ENCODE data around the gene TRIM44. TPM values are rescaled to one million over a fixed set of nuclear protein-coding genes. Genes with fewer than 3 reads are reported as not detected.
A peak's percentile ranks its signal among the peaks of the same experiment; 100 is the strongest.

The TRIM44 gene
- total RNA-seq, 1 donor from 2014 or later: 15.5 TPM

GRCh38 chr11:35717520-35717919, 54.9 kb downstream of the TRIM44 start:
- DNase-seq: no peak

DNA sequence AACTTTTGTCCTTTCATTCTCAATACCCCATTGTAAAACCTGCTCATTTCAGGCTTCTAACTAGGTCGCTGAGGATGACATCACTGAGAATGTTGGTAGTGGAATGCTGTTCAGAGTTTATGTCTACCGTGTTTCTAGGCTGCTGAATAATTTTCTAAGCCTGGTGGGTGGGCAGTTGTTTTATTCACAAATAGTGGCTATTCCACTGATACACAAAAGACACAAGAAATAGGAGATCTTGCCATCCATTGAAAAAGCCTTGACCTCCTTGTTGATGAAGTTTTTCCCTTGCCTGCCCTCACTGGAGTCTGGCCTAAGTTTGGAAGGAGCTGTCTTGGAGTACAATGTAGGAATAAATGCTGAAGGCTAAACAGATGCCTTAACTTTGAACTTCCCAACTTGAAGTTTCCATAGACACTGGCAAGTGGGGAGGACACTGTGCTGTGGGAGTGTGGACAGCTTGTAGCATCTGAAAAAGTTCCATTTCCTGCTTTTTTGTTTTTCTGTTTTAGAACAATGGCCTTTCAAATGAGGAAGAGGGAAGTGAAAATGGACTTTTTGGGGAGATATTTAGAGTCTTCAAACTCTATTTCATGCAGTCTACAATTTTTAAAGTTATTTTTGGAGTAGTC, 59.2 kb downstream of the TRIM44 start:
- no peak for DNase-seq

DNA sequence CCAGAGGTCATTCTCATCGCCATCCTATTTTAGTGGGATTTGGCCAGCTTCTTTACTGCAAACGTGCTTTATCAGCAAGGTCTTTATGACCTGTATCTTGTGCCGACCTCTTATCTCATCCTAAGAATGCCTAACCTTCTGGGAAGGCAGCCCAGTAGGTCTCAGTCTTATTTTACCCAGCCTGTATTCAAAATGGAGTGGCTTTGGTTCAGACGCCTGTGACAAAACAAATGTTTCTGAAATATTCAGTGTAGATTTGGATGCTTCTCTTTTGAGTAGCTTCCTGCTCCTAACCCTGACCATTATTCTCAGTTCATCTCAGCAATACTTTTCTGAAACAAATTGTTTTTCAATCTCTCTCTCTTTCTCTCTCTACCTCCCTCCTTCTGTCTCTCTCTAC, 60.1 kb downstream of the TRIM44 start:
- no peak for DNase-seq

GRCh38 chr11:35723493-35723892, 60.9 kb downstream of the TRIM44 start:
- DNase-seq: no peak

DNA sequence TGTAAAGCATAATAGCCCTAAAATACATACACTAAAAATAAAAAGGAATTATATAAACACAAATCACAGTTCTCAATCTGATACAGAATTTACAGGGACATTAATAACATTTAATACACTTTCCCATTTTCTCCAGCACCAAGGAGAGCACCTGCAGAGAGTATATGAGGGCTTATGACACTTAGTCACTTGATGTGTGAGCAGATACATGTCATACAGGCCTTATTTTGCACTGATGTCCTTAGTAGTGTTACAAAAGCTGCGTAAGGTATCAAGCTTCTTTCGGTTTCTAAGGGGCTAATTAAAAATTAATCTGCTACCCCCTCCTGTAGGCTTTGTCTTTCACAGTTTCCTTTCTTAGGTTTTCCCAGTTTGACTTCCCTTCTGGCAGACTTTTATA, 61.3 kb downstream of the TRIM44 start:
- DNase-seq: no peak

- DNase-seq: no peak
Observed at GRCh38 chr11:35725885-35726284, 63.3 kb downstream of the TRIM44 start.

GRCh38 chr11:35727140-35727539, 64.6 kb downstream of the TRIM44 start:
- DNase-seq: no peak

GRCh38 chr11:35730254-35730653, 67.7 kb downstream of the TRIM44 start:
- DNase-seq: no peak

- no peak for DNase-seq
Observed at GRCh38 chr11:35734669-35735410, 72.3 kb downstream of the TRIM44 start.

DNA sequence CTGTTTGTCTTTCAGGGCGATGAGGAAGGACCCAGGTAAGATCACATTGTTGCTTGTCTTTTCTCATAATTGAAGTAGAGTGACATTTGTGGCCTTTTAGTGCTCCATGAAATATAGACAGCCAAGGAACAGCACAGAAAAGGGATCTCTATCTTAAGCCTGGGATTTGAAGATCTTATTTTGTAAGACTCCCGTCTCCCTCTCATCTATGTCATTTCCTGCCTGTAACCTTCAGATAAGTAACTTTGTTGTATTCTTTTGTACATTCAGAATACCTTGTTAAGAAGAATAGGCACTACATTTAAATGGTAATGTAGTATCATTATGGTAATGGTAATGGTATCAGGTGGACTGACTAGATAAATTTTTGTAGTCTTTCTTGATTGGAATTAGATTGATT, 72.8 kb downstream of the TRIM44 start:
- no peak for DNase-seq

DNA sequence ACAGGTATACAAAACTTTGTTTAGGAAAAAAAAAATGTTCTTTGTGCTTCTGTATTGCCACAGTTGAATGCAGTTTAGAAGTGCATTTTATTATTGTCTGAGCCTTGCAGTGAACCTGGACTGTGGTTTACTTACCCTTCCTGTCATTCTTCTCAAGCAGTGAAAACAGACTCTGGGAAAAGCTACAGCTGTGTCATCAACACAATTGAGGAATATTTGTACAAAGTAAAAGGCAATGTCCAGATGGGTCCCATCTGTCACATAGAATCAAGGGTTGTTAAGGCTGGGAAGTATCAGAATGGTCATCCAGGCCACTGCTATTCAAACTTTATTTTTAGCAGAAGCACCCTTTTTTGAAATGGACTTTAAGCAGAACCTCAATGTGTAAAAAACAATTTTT, 73.3 kb downstream of the TRIM44 start:
- no peak for DNase-seq

DNA sequence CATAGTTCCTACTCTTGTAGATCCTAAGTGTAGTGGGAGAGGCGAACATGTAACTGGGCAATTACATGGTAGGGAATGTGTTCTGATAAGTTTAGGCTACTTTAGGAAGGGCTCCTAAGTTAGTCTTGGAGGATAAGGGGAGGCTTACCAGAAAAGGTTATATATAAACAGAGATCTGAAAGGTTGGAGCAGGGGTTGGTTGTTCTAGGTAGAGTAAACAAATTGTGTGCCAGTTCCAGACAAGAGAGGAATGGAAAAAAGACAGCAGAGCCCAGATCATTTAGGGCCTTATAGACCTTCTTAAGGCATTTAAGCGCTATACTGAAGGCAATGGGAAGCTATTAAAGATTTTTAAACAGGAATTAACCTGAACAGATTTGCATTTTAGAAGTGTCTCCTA, 74.4 kb downstream of the TRIM44 start:
- no peak for DNase-seq

DNA sequence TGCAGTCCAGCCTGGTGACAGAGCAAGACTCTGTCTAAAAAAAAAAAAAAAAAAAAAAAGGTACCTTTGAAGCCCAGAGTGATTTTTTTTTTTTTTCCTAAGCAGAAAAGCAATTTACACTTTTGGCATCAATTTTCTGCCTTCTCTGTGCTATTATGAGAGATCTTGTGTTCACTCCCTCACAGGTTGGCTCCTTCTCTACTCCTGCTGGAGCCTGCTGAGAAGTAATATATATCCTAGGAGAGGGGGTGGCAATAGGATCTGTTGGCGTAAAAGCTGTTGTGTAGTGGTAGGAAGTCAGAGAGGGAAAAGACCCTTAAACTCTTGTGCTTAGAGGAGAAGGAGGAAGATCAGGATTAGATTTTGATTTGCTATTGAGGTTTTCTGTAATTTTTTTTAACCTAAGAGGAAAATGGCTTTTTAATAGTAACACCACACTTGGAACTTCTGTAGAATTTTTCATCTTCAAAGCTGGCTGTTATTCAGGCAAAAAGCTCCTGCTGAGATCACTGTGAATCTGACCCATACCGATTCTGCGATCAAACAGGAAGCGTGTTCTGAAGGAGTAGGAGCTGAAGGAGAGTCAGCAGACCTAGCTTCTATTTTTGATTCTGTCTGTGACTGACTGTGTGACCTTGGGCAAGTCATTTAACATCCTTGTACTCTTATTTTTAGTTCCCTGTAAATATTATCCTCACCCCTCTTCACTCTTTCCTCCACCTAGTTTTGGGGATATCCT, 77.7 kb downstream of the TRIM44 start:
- no peak for DNase-seq

DNA sequence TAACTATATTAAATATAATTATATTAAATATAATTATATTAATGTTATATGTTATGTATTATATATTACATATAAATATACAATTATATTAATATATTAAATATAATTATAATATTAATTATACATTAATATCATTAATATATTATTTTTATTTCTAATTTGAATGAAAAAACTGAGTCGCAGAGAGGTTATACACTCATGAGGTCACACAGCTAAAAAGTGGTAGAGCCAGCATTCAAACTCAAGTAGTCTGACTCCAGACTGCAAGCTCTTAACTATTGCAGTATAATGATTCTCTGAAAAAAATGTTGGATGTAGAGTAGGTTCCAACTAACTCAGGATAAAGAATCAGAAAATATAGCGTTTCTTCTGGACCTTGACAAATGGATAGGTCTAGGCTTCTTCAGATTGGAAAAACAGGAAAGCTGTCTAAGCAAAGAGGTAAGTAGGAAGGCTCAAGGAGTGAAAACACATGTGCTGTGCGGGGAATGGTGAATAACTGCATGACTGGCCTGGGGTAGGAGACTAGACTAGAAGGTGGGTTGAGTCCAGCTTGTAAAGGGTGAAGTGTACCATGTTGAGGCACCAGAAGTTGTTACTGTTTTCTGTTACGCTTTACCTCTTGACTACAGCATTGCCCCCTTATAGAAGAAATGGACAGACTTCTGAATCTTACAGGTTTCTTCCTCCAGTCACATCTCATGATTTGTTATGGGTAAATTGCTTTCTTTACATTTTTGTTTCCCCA, 80.3 kb downstream of the TRIM44 start:
- DNase-seq: no peak

DNA sequence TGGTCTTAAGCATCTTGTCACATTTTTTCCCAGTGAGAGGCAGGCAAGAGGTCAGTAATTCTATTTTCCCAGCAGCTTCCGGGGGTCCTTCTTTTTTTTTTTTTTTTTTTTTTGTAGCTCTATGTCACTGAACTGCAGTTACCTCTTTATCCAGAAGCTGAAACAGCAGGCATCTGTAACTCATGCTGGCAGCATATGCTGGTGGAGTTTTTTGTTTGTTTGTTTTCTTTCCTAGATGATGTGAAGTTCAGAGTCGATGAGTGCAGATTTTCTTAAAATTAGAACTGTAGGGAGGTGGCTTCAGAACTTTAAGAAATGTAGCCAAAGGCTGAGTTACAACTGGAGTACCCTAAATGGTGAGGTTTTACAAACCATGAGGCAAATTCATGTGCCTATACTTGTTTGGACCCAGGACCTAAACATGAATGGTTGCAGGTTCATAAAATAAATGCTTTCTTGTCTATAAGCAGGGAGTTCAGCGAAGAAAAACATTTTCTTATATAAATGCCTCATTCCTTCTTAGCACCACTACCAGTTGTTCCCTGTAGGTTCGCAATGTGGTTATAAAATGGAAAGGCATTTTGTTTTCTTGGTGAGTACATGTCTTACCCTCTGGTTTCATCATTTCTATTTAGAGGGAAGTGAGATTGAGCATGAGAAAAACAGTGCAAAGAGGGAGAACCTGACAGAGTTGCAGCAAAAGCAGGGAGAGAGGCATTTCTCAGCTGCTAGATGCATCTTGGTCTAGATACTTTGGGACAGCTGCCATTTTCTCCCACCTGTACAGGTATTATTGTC, 84.0 kb downstream of the TRIM44 start:
- no peak for DNase-seq

- peak; percentile 16 for DNase-seq
Observed at GRCh38 chr11:35747668-35748067, 85.1 kb downstream of the TRIM44 start.

DNA sequence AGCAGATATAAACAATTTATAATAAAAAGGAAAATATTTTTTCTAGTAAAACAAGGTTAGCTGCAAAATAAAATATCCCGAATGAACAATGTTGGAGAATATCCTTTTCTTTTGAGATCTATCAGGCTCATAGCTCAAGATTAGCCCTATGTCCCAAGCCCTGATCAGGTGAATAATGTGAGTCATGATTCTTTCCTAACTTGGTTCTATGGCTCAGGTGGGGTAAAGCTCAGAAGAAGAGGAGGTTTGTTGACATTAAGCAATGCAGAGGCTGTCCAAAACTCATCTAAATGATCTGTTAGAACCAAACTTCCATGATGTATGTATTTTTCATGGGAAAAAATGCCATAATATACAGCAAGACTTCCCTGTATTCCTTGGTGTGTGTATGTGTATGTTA, 86.1 kb downstream of the TRIM44 start:
- no peak for DNase-seq

GRCh38 chr11:35750315-35750714, 87.7 kb downstream of the TRIM44 start:
- DNase-seq: no peak

- DNase-seq: no peak
Observed at GRCh38 chr11:35750981-35751663, 88.5 kb downstream of the TRIM44 start.

GRCh38 chr11:35751664-35752061, 89.1 kb downstream of the TRIM44 start:
- DNase-seq: no peak

GRCh38 chr11:35752115-35752514, 89.5 kb downstream of the TRIM44 start:
- DNase-seq: no peak

Measured in tongue (tissue), 2 donors.